Right atrium auricular region (tissue), 2 donors: ENCODE measurements around the gene MAP1B. TPM values are rescaled to one million over a fixed set of nuclear protein-coding genes. Genes with fewer than 3 reads are reported as not detected.

Experiments used
- DNase-seq: peaks from one replicate; pipeline ENCODE4 v3.0.0-alpha.2; 2019; ENCODE audit warnings: low spot score
- H3K27ac ChIP-seq, 2 donors: fragments of 200-600 bp; sonication (generic); 1 replicate in 1 of 2; 2 replicates in 1 of 2; pipeline ENCODE4 v1.5.1; 2016 to 2019
- H3K27me3 ChIP-seq, 2 donors: fragments of 200-600 bp; sonication (generic); one replicate each; pipeline versions ENCODE4 v1.5.1 to v1.6.0; 2017 to 2019
- H3K36me3 ChIP-seq: fragments of 200-600 bp; sonication (generic); one replicate; pipeline ENCODE4 v1.5.1; 2016
- H3K4me1 ChIP-seq, 2 donors: fragments of 200-600 bp; sonication (generic); one replicate each; pipeline versions ENCODE4 v1.5.1 to v1.6.0; 2017 to 2019
- H3K4me3 ChIP-seq, 2 donors: fragments of 200-600 bp; sonication (generic); 1 replicate in 1 of 2; 2 replicates in 1 of 2; pipeline ENCODE4 v1.5.1; 2017 to 2019; ENCODE audit warnings: mild to moderate bottlenecking in 1 of 2, moderate library complexity in 1 of 2
- H3K9me3 ChIP-seq, 2 donors: fragments of 200-600 bp; sonication (generic); one replicate each; pipeline ENCODE4 v1.5.1; 2019
- CTCF ChIP-seq, 2 donors: fragments of 200-600 bp; sonication (generic); IDR thresholded peaks; one replicate each; pipeline ENCODE4 v1.5.1; 2019; ENCODE audit warnings: antibody characterized with exemption in 2 of 2
- total RNA-seq, 2 donors: library from RNA; depleted of rRNA; stranded (reverse); fragments of >200 nt; gene quantifications; one replicate each; pipeline ENCODE4 v1.1.0, GENCODE V29; 2016

Gene MAP1B
- total RNA-seq, 2 donors from 2014 or later, result 203 to 558 TPM

- TF ChIP-seq CTCF (IDR thresholded peaks at IDR 0.05), result no peak
- no peak for DNase-seq
- H3K4me1 ChIP-seq, result peaks cover 0 to 42% of the 10 kb centered on the region in 2 donors
Measured at GRCh38 chr5:72107901-72108201, 576 bp downstream of the MAP1B start.

GRCh38 chr5:72108202-72109061, 1.2 kb downstream of the MAP1B start:
- H3K36me3 ChIP-seq, result no peaks in the 10 kb centered on the region
- DNase-seq, result peak; percentile 72
- H3K4me3 ChIP-seq, result peak overlapping the region; percentile 72 to 91
- peak overlapping the region; percentile 91 to 95 for H3K27ac ChIP-seq
- no peaks in the 10 kb centered on the region for H3K27me3 ChIP-seq
- no peaks in the 10 kb centered on the region for H3K9me3 ChIP-seq
- H3K4me1 ChIP-seq, result peaks cover 0 to 45% of the 10 kb centered on the region in 2 donors
- no peak for TF ChIP-seq CTCF (IDR thresholded peaks at IDR 0.05)

More at GRCh38 chr5:72107901-72108201, 576 bp downstream of the MAP1B start:
- Histone ChIP-seq H3K4me3 (peak overlapping the region; percentile 72 to 91), H3K9me3 (no peaks in the 10 kb centered on the region), H3K27ac (peak overlapping the region; percentile 91 to 95), H3K36me3 (no peaks in the 10 kb centered on the region), H3K27me3 (no peaks in the 10 kb centered on the region)

- peak overlapping the region; percentile 91 to 95 for H3K27ac ChIP-seq
- peak overlapping the region; percentile 72 to 91 for H3K4me3 ChIP-seq
- H3K36me3 ChIP-seq, result no peaks in the 10 kb centered on the region
- H3K9me3 ChIP-seq, result no peaks in the 10 kb centered on the region
- H3K27me3 ChIP-seq, result no peaks in the 10 kb centered on the region
- peaks cover 0 to 45% of the 10 kb centered on the region in 2 donors for H3K4me1 ChIP-seq
- no peak for TF ChIP-seq CTCF (IDR thresholded peaks at IDR 0.05)
- DNase-seq, result no peak
Measured at GRCh38 chr5:72109062-72109411, 1.8 kb downstream of the MAP1B start.

- DNase-seq, result no peak
- no peaks in the 10 kb centered on the region for H3K36me3 ChIP-seq
- TF ChIP-seq CTCF (IDR thresholded peaks at IDR 0.05), result peak in 1 of 2 donors; percentile 33
Measured at GRCh38 chr5:72109625-72110024, 2.4 kb downstream of the MAP1B start.

GRCh38 chr5:72110394-72111013, 3.2 kb downstream of the MAP1B start:
- peak overlapping the region; percentile 91 to 95 for H3K27ac ChIP-seq
- H3K9me3 ChIP-seq, result no peaks in the 10 kb centered on the region
- no peaks in the 10 kb centered on the region for H3K27me3 ChIP-seq
- H3K4me1 ChIP-seq, result peaks cover 0 to 45% of the 10 kb centered on the region in 2 donors
- peaks cover 4% of the 10 kb centered on the region for H3K36me3 ChIP-seq
- no peak for DNase-seq
- peak overlapping the region; percentile 2 to 91 for H3K4me3 ChIP-seq
- TF ChIP-seq CTCF (IDR thresholded peaks at IDR 0.05), result no peak

More at GRCh38 chr5:72109625-72110024, 2.4 kb downstream of the MAP1B start:
- Histone ChIP-seq H3K27me3 (no peaks in the 10 kb centered on the region), H3K4me1 (peaks cover 0 to 45% of the 10 kb centered on the region in 2 donors), H3K27ac (peak overlapping the region; percentile 91 to 95), H3K9me3 (no peaks in the 10 kb centered on the region), H3K4me3 (peak overlapping the region; percentile 72 to 91)
